Right atrium auricular region (tissue), 2 donors: ENCODE data around the gene NOL6. TPM values are rescaled to one million over a fixed set of nuclear protein-coding genes. Genes with fewer than 3 reads are reported as not detected.

ENCODE experiments used
- DNase-seq: peaks from one replicate; pipeline ENCODE4 v3.0.0-alpha.2; 2019; ENCODE audit warnings: low spot score
- H3K27ac ChIP-seq, 2 donors: fragments of 200-600 bp; sonication (generic); 1 replicate in 1 of 2; 2 replicates in 1 of 2; pipeline ENCODE4 v1.5.1; 2016 to 2019
- H3K27me3 ChIP-seq, 2 donors: fragments of 200-600 bp; sonication (generic); one replicate each; pipeline versions ENCODE4 v1.5.1 to v1.6.0; 2017 to 2019
- H3K36me3 ChIP-seq: fragments of 200-600 bp; sonication (generic); one replicate; pipeline ENCODE4 v1.5.1; 2016
- H3K4me1 ChIP-seq, 2 donors: fragments of 200-600 bp; sonication (generic); one replicate each; pipeline versions ENCODE4 v1.5.1 to v1.6.0; 2017 to 2019
- H3K4me3 ChIP-seq, 2 donors: fragments of 200-600 bp; sonication (generic); 1 replicate in 1 of 2; 2 replicates in 1 of 2; pipeline ENCODE4 v1.5.1; 2017 to 2019; ENCODE audit warnings: mild to moderate bottlenecking in 1 of 2, moderate library complexity in 1 of 2
- H3K9me3 ChIP-seq, 2 donors: fragments of 200-600 bp; sonication (generic); one replicate each; pipeline ENCODE4 v1.5.1; 2019
- total RNA-seq, 2 donors: library from RNA; depleted of rRNA; stranded (reverse); fragments of >200 nt; gene quantifications; one replicate each; pipeline ENCODE4 v1.1.0, GENCODE V29; 2016
- TF ChIP-seq, protein P1 (sequence below), 2 donors: fragments of 200-600 bp; sonication (generic); IDR thresholded peaks; one replicate each; pipeline ENCODE4 v1.5.1; 2019; ENCODE audit warnings: antibody characterized with exemption in 2 of 2

NOL6 gene
- total RNA-seq, 2 donors from 2014 or later: 12.5 to 16.1 TPM

GRCh38 chr9:33472171-33472880 is 1.4 kb downstream of the NOL6 start:
- Histone ChIP-seq H3K4me1 (peaks cover 0 to 22% of the 10 kb centered on the region in 2 donors), H3K4me3 (peak overlapping the region in 1 of 2 donors; percentile 74), H3K27me3 (no peaks in the 10 kb centered on the region), H3K27ac (no peak overlapping the region), H3K36me3 (peaks cover 43% of the 10 kb centered on the region), H3K9me3 (no peaks in the 10 kb centered on the region)
- TF ChIP-seq, protein P1, sequence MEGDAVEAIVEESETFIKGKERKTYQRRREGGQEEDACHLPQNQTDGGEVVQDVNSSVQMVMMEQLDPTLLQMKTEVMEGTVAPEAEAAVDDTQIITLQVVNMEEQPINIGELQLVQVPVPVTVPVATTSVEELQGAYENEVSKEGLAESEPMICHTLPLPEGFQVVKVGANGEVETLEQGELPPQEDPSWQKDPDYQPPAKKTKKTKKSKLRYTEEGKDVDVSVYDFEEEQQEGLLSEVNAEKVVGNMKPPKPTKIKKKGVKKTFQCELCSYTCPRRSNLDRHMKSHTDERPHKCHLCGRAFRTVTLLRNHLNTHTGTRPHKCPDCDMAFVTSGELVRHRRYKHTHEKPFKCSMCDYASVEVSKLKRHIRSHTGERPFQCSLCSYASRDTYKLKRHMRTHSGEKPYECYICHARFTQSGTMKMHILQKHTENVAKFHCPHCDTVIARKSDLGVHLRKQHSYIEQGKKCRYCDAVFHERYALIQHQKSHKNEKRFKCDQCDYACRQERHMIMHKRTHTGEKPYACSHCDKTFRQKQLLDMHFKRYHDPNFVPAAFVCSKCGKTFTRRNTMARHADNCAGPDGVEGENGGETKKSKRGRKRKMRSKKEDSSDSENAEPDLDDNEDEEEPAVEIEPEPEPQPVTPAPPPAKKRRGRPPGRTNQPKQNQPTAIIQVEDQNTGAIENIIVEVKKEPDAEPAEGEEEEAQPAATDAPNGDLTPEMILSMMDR (IDR thresholded peaks at IDR 0.05): no peak
- no peak for DNase-seq

DNA sequence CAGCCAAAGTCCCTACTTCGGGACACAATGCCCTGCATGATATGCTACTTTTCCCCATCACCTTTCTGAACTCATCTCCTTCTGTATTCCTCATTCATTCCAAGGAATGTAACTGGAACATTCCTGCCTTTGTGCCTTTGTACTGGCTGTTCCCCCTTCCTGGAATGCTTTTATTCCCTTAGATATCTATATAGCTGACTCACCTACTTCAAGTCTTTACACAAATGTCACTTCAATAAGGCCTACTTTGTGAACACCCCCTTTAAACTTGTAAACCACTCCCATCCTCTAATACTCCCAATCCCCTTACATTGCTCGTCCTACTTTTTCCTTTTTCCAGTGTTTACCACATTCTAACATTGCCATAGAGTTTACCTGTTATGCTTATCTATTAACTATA is 2.4 kb downstream of the NOL6 start:
- Histone ChIP-seq H3K27ac (no peak overlapping the region), H3K36me3 (peaks cover 53% of the 10 kb centered on the region), H3K27me3 (no peaks in the 10 kb centered on the region), H3K9me3 (no peaks in the 10 kb centered on the region), H3K4me3 (no peak overlapping the region), H3K4me1 (peaks cover 0 to 22% of the 10 kb centered on the region in 2 donors)
- TF ChIP-seq, protein P1 (IDR thresholded peaks at IDR 0.05): no peak
- no peak for DNase-seq

DNA sequence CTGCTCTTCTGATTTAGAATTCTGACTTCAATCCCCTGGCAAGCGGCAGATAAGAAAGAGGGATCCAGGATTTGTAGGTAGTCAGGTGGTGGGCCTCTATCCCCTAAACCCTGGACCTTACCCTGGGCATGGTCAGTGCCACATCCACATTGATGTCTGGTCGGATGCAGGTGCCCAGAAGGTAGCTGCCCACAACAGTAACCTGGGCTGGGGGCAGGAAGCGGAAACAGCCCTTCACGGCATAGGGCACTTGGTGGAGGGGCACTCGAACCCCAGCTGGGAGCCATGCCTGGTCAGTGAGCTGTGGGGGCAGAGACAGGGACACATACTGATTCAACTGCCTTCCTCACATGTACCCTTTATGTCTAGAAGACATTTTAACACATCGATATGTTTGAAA is 3.8 kb downstream of the NOL6 start:
- Histone ChIP-seq H3K4me3 (no peak overlapping the region), H3K36me3 (peaks cover 68% of the 10 kb centered on the region), H3K27me3 (no peaks in the 10 kb centered on the region), H3K4me1 (peaks cover 0 to 22% of the 10 kb centered on the region in 2 donors), H3K27ac (no peak overlapping the region), H3K9me3 (no peaks in the 10 kb centered on the region)
- TF ChIP-seq, protein P1 (IDR thresholded peaks at IDR 0.05): no peak
- DNase-seq: no peak

GRCh38 chr9:33468797-33469621 is 4.7 kb downstream of the NOL6 start:
- Histone ChIP-seq H3K4me1 (peaks cover 0 to 18% of the 10 kb centered on the region in 2 donors), H3K27me3 (no peaks in the 10 kb centered on the region), H3K9me3 (no peaks in the 10 kb centered on the region), H3K36me3 (peaks cover 76% of the 10 kb centered on the region), H3K27ac (no peak overlapping the region), H3K4me3 (no peak overlapping the region)
- TF ChIP-seq, protein P1 (IDR thresholded peaks at IDR 0.05): no peak
- no peak for DNase-seq

GRCh38 chr9:33468215-33468730 is 5.5 kb downstream of the NOL6 start:
- TF ChIP-seq, protein P1 (IDR thresholded peaks at IDR 0.05): no peak
- DNase-seq: no peak
- H3K9me3 ChIP-seq: no peaks in the 10 kb centered on the region
- no peaks in the 10 kb centered on the region for H3K27me3 ChIP-seq
- H3K4me3 ChIP-seq: no peak overlapping the region
- peaks cover 0 to 16% of the 10 kb centered on the region in 2 donors for H3K4me1 ChIP-seq
- H3K36me3 ChIP-seq: peaks cover 84% of the 10 kb centered on the region
- no peak overlapping the region for H3K27ac ChIP-seq
